GM21723 (cell line): ENCODE results near the gene PTK7.

Experiments
- ATAC-seq: cut with Tn5 transposase; IDR thresholded peaks from one replicate; pipeline ENCODE4 v1.9.1; 2021; ENCODE audit warnings: mild to moderate bottlenecking, moderate library complexity; ENCODE audit not compliant: unreplicated experiment

Gene PTK7

DNA sequence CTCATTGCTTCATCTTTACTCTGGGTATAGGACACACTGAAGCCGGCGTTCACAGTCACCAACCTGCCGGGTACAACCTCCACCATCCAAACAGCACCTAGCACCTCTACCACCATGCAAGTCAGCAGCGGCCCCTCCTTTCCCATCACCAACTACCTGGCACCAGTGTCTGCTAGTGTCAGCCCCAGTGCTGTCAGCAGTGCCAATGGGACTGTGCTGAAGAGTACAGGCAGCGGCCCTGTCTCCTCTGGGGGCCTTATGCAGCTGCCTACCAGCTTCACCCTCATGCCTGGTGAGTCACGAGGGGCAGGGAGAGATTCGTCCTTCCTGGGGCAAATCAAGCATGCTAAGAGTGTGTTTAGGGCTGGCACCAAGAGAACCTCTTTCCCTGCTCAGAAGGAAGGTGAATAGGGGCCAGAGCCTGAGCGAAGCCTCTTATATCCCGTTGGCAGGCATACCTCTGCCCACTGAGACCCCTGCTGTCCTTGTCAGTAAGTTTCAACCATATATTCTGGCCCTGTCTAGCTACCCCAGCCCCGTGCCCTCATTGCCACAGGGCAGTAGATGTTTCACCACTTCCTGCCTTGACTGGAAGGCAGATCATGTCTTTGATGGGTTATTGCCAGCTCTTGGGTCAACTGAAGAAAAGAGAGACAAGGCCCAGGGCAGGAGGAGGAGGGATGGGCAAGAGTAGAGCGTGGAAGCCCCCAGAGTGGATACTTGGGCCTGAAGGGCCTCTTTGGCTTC lies 99.7 kb downstream of the PTK7 start:
- ATAC-seq: no peak

DNA sequence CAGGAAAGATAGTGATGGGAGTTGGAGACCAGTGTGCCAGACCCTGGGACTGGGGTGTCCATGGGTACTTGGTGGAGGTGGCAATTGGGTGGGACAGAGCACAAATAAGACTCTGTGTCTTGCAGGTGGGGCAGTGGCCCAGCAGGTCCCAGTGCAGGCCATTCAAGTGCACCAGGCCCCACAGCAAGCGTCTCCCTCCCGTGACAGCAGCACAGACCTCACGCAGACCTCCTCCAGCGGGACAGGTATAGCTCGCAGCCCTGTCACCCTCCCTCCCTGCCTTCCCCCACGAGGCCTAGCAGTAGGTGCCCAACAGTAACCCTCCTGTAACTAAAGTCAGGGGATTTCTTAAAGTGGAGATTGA lies 100.3 kb downstream of the PTK7 start:
- ATAC-seq: no peak

DNA sequence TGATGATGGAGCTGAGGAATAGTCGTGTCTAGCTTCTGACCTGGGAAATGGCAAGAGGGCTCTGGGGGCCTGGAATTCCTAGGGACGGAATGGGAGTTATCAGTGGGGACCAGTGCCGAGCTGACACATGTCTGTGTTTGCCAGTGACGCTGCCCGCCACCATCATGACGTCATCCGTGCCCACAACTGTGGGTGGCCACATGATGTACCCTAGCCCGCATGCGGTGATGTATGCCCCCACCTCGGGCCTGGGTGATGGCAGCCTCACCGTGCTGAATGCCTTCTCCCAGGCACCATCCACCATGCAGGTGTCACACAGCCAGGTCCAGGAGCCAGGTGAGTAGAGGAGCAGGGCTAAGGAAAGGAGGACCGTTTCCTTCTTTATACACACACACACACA lies 102.0 kb downstream of the PTK7 start:
- ATAC-seq: no peak

DNA sequence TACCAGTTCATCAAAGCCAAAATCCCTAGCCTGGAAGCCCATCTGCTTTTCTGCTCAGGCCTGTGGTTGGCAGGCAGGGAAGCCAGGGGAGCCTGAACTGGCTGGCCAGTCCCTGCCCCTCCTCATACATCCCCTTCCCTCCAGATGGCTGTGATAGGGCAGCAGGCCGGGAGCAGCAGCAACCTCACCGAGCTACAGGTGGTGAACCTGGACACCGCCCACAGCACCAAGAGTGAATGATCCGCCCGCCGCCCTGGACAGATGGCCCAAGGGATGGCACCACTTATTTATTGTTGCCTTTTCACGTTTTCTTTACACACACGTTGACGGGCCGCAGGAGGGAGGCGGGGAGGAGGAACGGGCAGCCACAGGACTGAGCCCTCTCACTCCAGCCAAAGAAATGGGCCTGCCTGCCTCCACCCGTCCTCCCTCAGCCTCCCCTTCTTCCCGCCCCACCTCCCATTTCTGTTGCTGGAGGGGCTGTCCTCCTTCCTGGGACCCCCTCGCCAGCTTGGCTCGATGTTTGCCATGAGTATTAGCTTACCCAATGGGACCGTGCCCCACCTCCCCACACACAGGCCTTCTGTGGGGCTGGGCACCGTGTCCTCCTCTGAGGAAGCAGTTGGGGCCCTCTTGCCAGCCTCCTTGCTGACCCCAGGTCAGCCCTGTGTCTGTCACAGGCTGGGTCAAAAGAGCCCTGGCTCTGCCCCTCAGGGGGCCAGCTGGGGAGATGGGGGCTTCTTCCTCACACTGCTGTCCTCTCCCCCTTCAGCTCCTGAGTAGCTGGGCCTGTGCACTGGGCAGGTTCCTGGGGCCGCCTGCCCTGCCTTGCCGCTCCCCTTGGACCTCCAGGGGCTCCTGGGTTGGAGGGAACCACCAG lies 103.1 kb downstream of the PTK7 start:
- no peak for ATAC-seq

DNA sequence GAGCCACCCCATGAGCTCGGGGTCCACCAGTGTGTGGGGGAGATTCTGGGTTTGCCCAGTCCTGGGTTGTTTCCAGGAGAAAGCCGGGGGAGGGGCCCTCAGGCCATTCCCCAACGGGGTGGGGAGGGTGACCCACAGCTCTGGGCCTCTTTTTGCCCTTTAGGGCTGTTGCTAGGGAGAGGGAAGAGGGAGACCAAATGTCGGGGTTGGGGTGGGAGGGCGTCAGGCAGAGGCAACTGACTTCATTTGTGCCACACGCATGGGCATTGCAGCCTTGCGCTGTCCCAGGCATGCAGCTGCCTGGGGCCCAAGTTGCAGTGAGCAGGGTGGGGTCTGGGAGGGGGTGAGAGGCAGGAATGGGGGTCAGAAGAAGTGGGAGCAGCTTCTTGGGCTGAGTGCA lies 103.9 kb downstream of the PTK7 start:
- no peak for ATAC-seq

DNA sequence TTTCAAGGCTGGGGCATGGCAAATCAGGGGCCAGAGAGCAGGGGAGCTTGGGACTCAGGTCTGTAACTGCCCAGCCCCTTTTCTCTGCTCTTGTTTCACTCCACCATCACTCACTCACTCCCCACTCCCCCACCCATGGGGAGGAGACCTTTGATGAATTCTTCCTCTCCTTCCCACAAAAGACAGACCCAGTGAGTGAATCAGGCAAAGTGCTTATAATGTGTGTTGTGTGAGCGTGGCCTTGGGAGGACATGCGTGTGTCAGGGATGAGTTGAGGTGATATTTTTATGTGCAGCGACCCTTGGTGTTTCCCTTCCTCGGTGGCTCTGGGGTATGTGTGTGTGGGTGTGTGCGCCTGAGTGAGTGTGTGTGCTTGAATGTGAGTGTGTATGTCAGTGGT lies 104.9 kb downstream of the PTK7 start:
- no peak for ATAC-seq

DNA sequence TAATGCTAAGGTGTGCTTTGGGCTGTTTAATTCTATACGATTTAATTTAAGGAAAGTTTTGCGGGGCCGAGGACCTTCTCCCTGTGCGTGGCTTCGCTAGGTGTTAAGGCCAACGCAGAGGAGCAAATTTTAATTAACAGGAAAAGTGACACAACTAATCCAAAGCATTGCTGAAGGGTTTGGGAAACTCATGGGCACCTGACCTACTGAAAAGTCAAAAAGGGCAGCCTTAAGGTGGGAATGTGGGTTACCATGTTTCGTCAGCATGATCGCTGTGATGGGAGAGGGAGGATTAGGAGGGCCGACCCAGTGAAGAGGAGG lies 105.5 kb downstream of the PTK7 start:
- no peak for ATAC-seq

GRCh38 chr6:43181942-43182860 lies 106.1 kb downstream of the PTK7 start, which contains the start of gene CUL9:
Gene CUL9, plus strand, starts transcription at chr6:43182196. Its CDS starts 2,115 bp downstream, at chr6:43184311.
- ATAC-seq: peak; percentile 90

GRCh38 chr6:43183441-43183840 lies 107.3 kb downstream of the PTK7 start:
- no peak for ATAC-seq

GRCh38 chr6:43184268-43184985 lies 108.3 kb downstream of the PTK7 start:
- ATAC-seq: no peak

GRCh38 chr6:43185391-43185985 lies 109.4 kb downstream of the PTK7 start:
- ATAC-seq: no peak

- no peak for ATAC-seq
These were observed 109.9 kb downstream of the PTK7 start for GRCh38 chr6:43186019-43186418.

- no peak for ATAC-seq
These were observed 110.6 kb downstream of the PTK7 start for GRCh38 chr6:43186706-43187105.

GRCh38 chr6:43187821-43188220 lies 111.7 kb downstream of the PTK7 start:
- ATAC-seq: no peak

GRCh38 chr6:43188426-43188825 lies 112.3 kb downstream of the PTK7 start:
- ATAC-seq: no peak

DNA sequence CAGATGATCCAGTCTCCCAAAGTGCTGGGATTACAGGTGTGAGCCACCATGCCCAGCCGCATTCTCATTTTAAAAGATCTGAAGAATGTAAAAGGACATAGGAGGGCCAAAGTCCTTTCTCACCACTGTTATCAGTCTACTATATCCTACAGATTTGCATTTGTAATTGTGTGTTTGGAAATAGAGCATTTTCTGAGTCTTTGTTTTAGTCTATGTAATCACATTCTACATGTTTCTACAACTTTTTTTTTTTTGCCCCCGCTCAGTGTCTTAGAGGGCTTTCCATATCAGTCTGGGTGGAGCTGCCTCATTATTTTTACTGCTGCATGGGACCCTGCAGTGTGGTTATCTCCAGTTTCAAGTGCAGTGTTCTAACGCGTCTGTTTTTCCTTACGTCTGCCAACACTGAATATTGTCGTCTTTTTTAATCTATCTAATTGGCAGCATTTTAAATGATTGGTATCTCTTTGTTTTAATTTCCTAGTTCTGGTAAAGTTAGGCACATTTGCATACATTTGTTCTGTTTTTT lies 113.7 kb downstream of the PTK7 start:
- no peak for ATAC-seq

GRCh38 chr6:43192911-43193310 lies 116.8 kb downstream of the PTK7 start:
- no peak for ATAC-seq

GRCh38 chr6:43193929-43194328 lies 117.8 kb downstream of the PTK7 start:
- ATAC-seq: no peak

DNA sequence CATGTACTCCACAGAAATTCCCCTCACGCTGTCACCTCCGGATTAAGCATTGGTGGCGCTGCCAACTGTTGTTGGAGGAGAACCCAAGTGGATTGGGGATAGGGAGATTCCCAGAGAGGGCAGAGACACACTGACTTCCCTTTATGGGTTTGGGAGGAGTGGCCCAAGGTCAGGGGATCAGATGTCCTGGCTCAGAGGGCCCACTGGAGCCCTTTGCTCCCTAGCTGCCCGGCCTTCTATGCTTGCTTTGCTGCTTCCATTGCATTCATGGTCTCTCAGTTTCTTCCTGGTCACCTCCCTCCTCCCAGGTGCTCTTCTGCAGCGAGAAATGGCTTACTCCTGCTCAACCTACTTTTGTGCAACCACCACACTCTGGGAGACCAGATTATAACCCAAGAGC lies 120.2 kb downstream of the PTK7 start:
- ATAC-seq: no peak

GRCh38 chr6:43199912-43200311 lies 123.8 kb downstream of the PTK7 start:
- no peak for ATAC-seq
